Measurements from ENCODE around the gene FXYD2. TPM values are rescaled to one million over a fixed set of nuclear protein-coding genes. Genes with fewer than 3 reads are reported as not detected.

Gene FXYD2
- total RNA-seq, 3 donors from 2014 or later, result 1.2 to 9.1 (median 1.5) TPM

DNA sequence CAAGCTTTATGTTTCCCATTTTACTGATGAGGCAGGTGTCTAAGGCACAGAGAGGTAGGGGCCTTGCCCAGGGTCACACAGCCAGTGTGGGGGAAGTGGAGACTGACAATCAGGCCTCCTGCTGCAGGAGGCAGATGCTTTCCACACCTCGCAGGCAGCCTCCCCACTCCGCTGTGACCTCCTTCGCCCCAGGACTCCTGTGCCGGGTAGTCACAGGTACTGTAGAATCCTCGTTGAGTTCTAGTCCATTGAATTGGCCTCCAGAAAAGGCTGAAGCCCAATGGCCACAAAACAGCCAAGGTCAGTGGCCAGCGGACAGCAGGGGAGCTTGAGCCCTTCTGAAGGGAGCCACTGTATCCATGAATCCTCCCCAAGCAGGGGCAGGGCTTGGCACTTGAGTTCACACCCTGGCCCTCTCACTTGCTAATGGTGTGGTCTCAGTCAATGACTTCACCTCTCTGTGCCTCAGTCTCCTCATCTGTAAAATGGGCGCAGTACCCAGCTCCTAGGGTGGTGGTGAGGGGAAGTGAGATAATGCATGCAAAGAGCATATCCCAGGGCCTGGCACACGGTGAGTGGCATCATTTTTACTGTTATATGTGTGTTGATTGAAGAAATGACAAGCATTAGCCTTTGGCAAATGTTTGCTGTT lies 1.1 kb upstream of the FXYD2 start:
- H3K4me1 ChIP-seq (ENCODE audit: low read depth), result peaks cover 17% of the 10 kb centered on the region
- no peak for TF ChIP-seq CTCF (IDR thresholded peaks at IDR 0.05)
- DNase-seq, result peak in 2 of 3 donors; percentile 2 to 26
- H3K9me3 ChIP-seq, result no peaks in the 10 kb centered on the region
- no peak for ATAC-seq
- intact Hi-C loops (cut with DNase I, micrococcal nuclease), result loop anchor here in 1 of 2 donors (10.0 kb wide), 1 partner anchor 129 kb away; no protein-coding TSS in a partner anchor
- no peaks in the 10 kb centered on the region for H3K36me3 ChIP-seq (ENCODE audit: low read depth)
- H3K4me3 ChIP-seq, result no peak overlapping the region

DNA sequence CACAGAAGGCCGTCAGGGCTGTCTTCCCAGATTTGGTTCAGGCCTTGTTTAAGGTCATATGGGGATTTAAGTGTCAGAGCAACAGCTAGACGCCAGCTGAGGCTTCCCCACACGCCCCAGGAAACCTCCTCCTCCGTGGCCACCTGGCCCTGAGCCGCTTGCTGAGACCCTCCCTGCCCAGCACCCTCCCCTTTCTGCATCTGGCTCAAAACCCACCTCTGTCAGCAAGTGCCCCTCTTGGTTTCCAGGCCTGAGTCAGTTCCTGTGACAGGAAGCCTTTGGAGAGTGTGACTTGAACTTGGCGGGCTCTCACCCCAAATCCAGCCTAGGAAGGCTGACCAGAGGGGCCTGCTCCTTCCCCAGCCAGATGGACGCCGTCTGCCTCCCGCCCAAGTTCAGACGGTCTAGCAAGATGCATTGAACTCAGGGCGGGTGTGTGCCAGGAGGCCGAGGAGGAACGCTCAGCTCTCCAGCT lies 561 bp downstream of the FXYD2 start:
- H3K4me3 ChIP-seq, result no peak overlapping the region
- no peak for ATAC-seq
- intact Hi-C loops (cut with DNase I, micrococcal nuclease), result loop anchor here in 1 of 2 donors (10.0 kb wide), 1 partner anchor 131 kb away; no protein-coding TSS in a partner anchor
- no peaks in the 10 kb centered on the region for H3K36me3 ChIP-seq (ENCODE audit: low read depth)
- H3K4me1 ChIP-seq (ENCODE audit: low read depth), result peaks cover 26% of the 10 kb centered on the region
- TF ChIP-seq CTCF (IDR thresholded peaks at IDR 0.05), result no peak
- DNase-seq, result peak; percentile 38 to 56 (median 51)
- H3K9me3 ChIP-seq, result no peaks in the 10 kb centered on the region

- no peak for ATAC-seq
These were observed 1.1 kb downstream of the FXYD2 start for GRCh38 chr11:117823294-117823945.

GRCh38 chr11:117822074-117823033 lies 2.2 kb downstream of the FXYD2 start:
- Histone ChIP-seq H3K4me3 (no peak overlapping the region), H3K36me3 (ENCODE audit: low read depth) (no peaks in the 10 kb centered on the region), H3K9me3 (no peaks in the 10 kb centered on the region), H3K4me1 (ENCODE audit: low read depth) (peaks cover 28% of the 10 kb centered on the region)
- TF ChIP-seq CTCF (IDR thresholded peaks at IDR 0.05), result peak; percentile 51
- ATAC-seq (peak; percentile 24), DNase-seq (peak; percentile 61 to 70 (median 63))
- intact Hi-C loops (cut with DNase I, micrococcal nuclease), result loop anchor here in 1 of 2 donors (10.0 kb wide), 1 partner anchor 132 kb away; no protein-coding TSS in a partner anchor

More at GRCh38 chr11:117823294-117823945, 1.1 kb downstream of the FXYD2 start:
- no peak for TF ChIP-seq CTCF (IDR thresholded peaks at IDR 0.05)
- Histone ChIP-seq H3K4me3 (no peak overlapping the region), H3K9me3 (no peaks in the 10 kb centered on the region), H3K4me1 (ENCODE audit: low read depth) (peaks cover 22% of the 10 kb centered on the region), H3K36me3 (ENCODE audit: low read depth) (no peaks in the 10 kb centered on the region)
- intact Hi-C loops (cut with DNase I, micrococcal nuclease), result loop anchor here in 1 of 2 donors (10.0 kb wide), 1 partner anchor 131 kb away; no protein-coding TSS in a partner anchor
- peak in 2 of 3 donors; percentile 30 to 57 for DNase-seq

DNA sequence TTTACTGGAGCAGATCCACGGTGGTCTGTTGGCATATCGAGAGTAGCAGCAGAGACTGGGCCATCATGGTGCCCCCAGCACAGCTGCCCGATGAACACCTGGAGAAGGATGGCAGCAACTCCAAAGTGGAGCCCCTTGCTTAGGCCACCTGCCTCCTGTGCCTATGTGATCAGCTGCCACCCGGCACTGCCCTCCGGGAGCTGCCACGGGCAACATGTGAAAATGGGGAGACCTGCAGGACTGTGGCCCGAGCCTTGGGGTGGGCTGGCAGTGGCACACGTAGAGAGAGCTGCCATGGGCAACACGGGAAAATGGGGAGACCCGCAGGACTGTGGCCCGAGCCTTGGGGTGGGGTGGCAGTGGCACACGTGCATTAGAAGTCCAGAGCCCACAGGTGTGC lies 3.1 kb downstream of the FXYD2 start:
- Histone ChIP-seq H3K9me3 (no peaks in the 10 kb centered on the region), H3K36me3 (ENCODE audit: low read depth) (no peaks in the 10 kb centered on the region), H3K4me1 (ENCODE audit: low read depth) (peaks cover 35% of the 10 kb centered on the region), H3K4me3 (no peak overlapping the region)
- peak in 2 of 3 donors; percentile 24 to 52 for DNase-seq
- no peak for ATAC-seq
- TF ChIP-seq CTCF (IDR thresholded peaks at IDR 0.05), result no peak
- intact Hi-C loops (cut with DNase I, micrococcal nuclease), result loop anchor here in 1 of 2 donors (10.0 kb wide), 1 partner anchor 133 kb away; no protein-coding TSS in a partner anchor

Data from mucosa of descending colon (tissue), 3 donors.